ENCODE measurements around the gene MLEC. TPM values are rescaled to one million over a fixed set of nuclear protein-coding genes. Genes with fewer than 3 reads are reported as not detected.
A peak's percentile ranks its signal among the peaks of the same experiment; 100 is the strongest.

Gene MLEC
- total RNA-seq, 4 donors from 2014 or later, result 37.8 to 55.5 (median 46.3) TPM

DNA sequence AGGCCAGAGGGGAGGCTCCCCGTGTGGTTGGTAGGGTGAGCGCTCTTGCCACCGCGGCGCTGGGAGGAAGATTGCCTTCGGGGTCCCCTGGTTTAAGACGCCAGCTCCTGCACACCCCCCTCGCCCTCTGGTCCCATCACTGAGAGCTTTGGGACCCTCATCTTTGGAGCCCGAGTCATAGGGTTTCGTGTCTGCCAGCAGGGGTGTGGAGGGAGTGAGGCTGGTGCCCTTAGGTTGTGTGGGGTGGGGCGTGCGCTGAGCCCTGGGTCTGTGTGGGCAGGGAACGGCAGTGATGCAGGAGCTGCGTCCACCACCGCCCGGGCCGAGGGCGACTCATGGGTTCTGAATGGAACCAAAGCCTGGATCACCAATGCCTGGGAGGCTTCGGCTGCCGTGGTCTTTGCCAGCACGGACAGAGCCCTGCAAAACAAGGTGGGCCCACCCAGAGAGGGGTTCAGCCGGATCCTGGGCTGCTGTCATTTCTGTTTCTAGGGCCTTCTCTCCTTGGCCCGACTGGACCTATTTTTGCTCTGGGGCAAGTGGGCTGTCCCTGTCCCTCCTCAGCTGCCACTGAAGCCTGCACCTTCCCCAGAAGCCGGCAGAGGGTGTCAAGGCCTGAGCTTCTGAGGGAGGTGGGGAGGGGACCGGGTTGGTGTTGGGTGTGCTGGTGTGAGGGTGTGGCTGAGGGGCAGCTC lies 50.8 kb downstream of the MLEC start:
- Histone ChIP-seq H3K27ac (replicated peaks in 1 of 4) (no peak overlapping the region), H3K27me3 (no peaks in the 10 kb centered on the region), H3K4me3 (no peak overlapping the region), H3K36me3 (peaks cover 0 to 48% (median 36%) of the 10 kb centered on the region in 4 donors), H3K4me1 (no peaks in the 10 kb centered on the region), H3K9me3 (no peaks in the 10 kb centered on the region)
- WGBS, result 90% methylated on average over 6 of the region's 25 CpGs
- DNase-seq (ENCODE audit: extremely low spot score), result no peak
- intact Hi-C loops (cut with DNase I), result no loop called here
- peak in 1 of 3 experiments; percentile 18 for TF ChIP-seq CTCF (IDR thresholded peaks at IDR 0.05)
- no peak for TF ChIP-seq POLR2A (IDR thresholded peaks at IDR 0.05; ENCODE audit: low read depth)

DNA sequence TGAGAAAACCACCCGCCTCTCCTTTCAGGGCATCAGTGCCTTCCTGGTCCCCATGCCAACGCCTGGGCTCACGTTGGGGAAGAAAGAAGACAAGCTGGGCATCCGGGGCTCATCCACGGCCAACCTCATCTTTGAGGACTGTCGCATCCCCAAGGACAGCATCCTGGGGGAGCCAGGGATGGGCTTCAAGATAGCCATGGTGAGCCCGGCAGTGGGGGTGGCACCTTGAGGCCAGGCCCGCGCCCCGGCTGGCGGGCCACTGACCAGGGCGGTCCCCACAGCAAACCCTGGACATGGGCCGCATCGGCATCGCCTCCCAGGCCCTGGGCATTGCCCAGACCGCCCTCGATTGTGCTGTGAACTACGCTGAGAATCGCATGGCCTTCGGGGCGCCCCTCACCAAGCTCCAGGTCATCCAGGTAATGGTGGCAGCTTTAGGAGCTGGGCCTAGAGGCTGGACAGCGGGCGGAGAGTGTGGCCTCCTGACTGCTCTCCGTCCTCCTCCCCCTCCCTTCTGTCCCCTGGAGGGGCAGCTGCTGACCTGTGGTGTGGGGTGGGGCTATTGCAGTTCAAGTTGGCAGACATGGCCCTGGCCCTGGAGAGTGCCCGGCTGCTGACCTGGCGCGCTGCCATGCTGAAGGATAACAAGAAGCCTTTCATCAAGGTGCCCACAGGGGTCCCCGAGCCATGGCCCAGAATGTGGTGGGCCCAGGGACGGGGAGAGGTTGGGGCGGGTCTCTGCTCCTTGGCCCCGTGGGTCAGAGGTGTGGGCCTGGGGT lies 51.5 kb downstream of the MLEC start:
- Histone ChIP-seq H3K27ac (replicated peaks in 1 of 4) (no peak overlapping the region), H3K9me3 (no peaks in the 10 kb centered on the region), H3K36me3 (peaks cover 0 to 48% (median 36%) of the 10 kb centered on the region in 4 donors), H3K4me3 (no peak overlapping the region), H3K27me3 (no peaks in the 10 kb centered on the region), H3K4me1 (no peaks in the 10 kb centered on the region)
- no peak for DNase-seq (ENCODE audit: extremely low spot score)
- intact Hi-C loops (cut with DNase I), result no loop called here
- no peak for TF ChIP-seq POLR2A (IDR thresholded peaks at IDR 0.05; ENCODE audit: low read depth)
- no peak for TF ChIP-seq CTCF (IDR thresholded peaks at IDR 0.05)
- no peak for TF ChIP-seq EP300 (IDR thresholded peaks at IDR 0.05)
- no peak for TF ChIP-seq POLR2AphosphoS5 (IDR thresholded peaks at IDR 0.05)
- WGBS, result 92% methylated on average over 7 of the region's 31 CpGs

- H3K36me3 ChIP-seq, result peaks cover 0 to 43% (median 34%) of the 10 kb centered on the region in 4 donors
- H3K27me3 ChIP-seq, result no peaks in the 10 kb centered on the region
- H3K9me3 ChIP-seq, result no peaks in the 10 kb centered on the region
- no peak overlapping the region for H3K27ac ChIP-seq (replicated peaks in 1 of 4)
- H3K4me1 ChIP-seq, result no peaks in the 10 kb centered on the region
- intact Hi-C loops (cut with DNase I), result no loop called here
- 96% methylated on average over 23 of the region's 38 CpGs for WGBS
- no peak overlapping the region for H3K4me3 ChIP-seq
- TF ChIP-seq EP300 (IDR thresholded peaks at IDR 0.05) (no peak), POLR2A (IDR thresholded peaks at IDR 0.05; ENCODE audit: low read depth) (no peak), POLR2AphosphoS5 (IDR thresholded peaks at IDR 0.05) (no peak)
- DNase-seq (ENCODE audit: extremely low spot score), result no peak
Measured at GRCh38 chr12:120739031-120739762, 52.2 kb downstream of the MLEC start.

GRCh38 chr12:120739821-120740613 lies 53.1 kb downstream of the MLEC start:
- no peaks in the 10 kb centered on the region for H3K9me3 ChIP-seq
- intact Hi-C loops (cut with DNase I), result no loop called here
- WGBS, result 95% methylated on average over 13 of the region's 16 CpGs

More at GRCh38 chr12:120739821-120740613, 53.1 kb downstream of the MLEC start:
- TF ChIP-seq CTCF (IDR thresholded peaks at IDR 0.05) (no peak), POLR2AphosphoS5 (IDR thresholded peaks at IDR 0.05) (no peak), POLR2A (IDR thresholded peaks at IDR 0.05; ENCODE audit: low read depth) (no peak)
- Histone ChIP-seq H3K4me3 (no peak overlapping the region), H3K27me3 (no peaks in the 10 kb centered on the region), H3K36me3 (peaks cover 0 to 40% (median 33%) of the 10 kb centered on the region in 4 donors), H3K27ac (replicated peaks in 1 of 4) (no peak overlapping the region), H3K4me1 (no peaks in the 10 kb centered on the region)
- DNase-seq (ENCODE audit: extremely low spot score), result no peak

All from esophagus muscularis mucosa (tissue), 4 donors.